ENCODE data around the gene MKNK1.

The MKNK1 gene

DNA sequence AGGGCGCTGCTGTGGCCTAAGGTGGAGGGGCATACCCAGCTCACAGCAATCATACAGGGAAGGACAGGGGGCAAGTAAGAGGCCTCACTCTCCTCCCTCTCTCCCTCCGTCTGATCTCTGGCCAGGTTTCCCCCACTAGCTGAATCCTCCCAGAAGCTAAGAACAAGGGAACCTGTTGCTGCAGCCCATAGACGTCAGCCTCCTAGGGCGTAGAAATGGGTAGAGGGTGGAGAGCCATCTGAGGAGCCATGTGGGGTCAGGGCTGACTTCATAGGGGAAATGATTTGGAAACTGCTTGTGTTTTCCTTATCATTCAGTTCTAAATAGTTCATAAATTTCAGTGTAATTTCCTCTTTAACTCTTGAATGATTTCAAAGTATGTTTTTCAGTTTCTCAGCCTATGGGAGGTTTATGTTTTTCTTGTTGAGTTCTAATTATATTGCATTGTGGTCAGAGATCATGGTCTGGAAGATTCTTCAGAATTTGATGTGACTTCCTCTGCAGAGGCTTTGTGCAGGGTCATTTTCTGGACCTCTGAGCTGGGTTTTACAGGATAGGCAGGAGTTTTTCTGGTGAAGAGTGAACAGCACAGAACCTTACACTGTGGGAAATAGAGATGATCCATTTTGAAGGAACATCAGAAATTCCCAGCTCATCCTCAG, 14.8 kb upstream of the MKNK1 start:
- DNase-seq (ENCODE audit: low read depth, low spot score): no peak

- no peak for DNase-seq (ENCODE audit: low read depth, low spot score)
These were observed 13.8 kb upstream of the MKNK1 start for GRCh38 chr1:46617833-46618232.

GRCh38 chr1:46617108-46617800, 13.2 kb upstream of the MKNK1 start:
- no peak for DNase-seq (ENCODE audit: low read depth, low spot score)

GRCh38 chr1:46616277-46617107, 12.4 kb upstream of the MKNK1 start, which contains the start of gene MOB3C:
Gene MOB3C (minus strand): TSS chr1:46616811. CDS start chr1:46613321, 3,490 bp downstream.
- DNase-seq (ENCODE audit: low read depth, low spot score): no peak

DNA sequence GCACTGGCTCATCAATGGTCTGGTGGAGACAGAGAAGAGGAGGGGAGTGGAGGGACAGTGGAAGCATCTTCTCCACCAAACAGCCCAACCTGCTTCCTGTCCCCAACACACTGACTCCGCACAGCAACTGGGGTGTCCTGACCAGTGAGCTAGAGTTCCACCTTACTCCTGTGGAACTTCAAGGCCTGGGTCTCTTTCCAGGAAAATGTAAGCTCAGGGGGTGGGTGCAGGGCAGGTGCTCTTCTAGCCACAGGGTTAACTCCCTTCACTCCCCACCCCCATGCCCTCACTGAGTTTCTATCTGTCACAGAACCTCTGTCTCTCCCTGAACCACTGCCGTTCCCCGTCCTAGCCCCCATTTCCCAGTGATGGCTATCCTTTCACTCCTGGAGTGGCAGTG, 11.7 kb upstream of the MKNK1 start:
- DNase-seq (ENCODE audit: low read depth, low spot score): no peak

- no peak for DNase-seq (ENCODE audit: low read depth, low spot score)
These were observed 11.0 kb upstream of the MKNK1 start for GRCh38 chr1:46615088-46615487.

GRCh38 chr1:46614604-46614984, 10.5 kb upstream of the MKNK1 start:
- no peak for DNase-seq (ENCODE audit: low read depth, low spot score)

DNA sequence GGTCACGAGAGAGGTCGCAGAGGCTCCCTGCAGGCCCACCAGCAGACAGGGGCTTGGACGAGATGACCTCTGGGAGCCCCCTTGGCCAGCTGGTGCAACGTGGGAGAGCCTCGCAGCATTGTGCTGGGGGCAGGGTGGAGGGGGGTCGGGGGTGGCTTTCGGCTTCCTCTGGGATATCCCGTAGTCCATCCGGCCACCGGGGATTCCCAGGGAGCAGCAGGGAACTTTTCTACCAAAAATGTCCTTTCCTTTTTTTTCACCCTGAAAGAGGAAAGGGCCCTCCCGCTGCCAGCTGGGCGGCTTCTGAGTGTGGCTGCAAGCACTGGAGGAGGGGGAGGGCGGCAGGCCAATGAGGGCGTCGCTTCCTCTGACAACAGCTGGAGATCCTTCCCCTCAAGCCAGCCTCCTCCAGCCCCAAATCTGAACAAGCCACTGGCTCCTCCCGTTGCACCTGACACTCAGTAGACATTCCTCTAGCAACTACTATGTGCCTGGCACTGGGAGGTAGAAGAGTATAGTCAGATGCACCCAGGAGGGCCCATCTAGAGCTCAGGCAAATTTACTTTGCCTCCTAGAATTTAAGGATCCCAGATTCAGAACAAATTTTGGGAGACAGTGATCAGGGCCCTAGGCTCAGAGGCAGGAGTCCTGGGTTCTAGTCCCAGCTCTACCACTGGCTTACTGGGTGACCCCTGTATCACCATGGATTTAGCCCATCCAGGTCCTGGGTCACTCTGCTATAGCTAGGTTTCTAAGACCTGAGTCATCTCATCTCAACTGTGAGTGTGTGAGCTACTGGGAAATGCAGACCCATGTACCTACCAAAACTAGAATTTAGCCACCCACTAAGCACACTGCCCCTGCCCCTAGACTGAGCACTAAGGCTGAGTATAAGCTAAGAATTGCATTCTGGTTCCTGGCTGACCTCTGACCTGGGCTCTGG, 9.9 kb upstream of the MKNK1 start:
- peak; percentile 57 for DNase-seq (ENCODE audit: low read depth, low spot score)

- no peak for DNase-seq (ENCODE audit: low read depth, low spot score)
These were observed 9.0 kb upstream of the MKNK1 start for GRCh38 chr1:46612937-46613660.

GRCh38 chr1:46611691-46612221, 7.7 kb upstream of the MKNK1 start:
- no peak for DNase-seq (ENCODE audit: low read depth, low spot score)

DNA sequence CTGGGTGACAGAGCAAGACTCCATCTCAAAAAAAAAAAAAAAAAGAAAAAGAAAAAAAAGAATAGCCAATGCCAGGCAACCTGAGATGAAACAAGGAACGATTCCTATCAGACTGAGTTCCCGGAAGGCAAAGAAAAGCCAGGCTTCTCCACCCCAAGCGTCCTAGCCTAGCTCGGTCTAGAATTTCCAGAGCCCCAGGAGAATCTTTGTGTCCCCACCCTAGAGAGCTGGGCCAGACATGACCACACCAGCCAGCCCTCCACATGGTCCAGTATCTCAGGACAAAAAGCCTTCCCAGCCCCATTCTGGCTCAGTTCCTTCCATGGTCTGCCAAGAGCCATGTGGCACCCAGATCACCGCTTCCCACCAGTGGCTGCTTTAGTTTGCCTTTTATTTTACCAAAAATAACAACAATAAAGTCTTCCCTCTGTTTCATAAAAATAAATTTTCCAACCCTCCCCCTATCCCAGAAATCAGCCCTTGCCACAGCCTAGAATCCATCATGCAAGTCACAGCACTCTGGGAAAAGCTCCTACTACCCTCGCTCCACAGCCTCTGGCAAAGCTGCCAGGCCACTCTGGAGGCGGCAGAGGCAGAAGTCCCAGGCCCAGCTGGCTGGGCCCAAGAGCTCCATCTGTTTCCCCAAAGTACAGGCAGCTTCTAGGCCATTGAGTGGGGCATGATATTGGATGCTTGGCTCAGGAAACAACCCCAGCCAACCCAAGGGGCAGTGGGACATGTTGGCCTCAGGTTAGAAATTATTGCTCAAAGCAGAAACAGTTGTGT, 3.5 kb upstream of the MKNK1 start:
- DNase-seq (ENCODE audit: low read depth, low spot score): no peak

DNA sequence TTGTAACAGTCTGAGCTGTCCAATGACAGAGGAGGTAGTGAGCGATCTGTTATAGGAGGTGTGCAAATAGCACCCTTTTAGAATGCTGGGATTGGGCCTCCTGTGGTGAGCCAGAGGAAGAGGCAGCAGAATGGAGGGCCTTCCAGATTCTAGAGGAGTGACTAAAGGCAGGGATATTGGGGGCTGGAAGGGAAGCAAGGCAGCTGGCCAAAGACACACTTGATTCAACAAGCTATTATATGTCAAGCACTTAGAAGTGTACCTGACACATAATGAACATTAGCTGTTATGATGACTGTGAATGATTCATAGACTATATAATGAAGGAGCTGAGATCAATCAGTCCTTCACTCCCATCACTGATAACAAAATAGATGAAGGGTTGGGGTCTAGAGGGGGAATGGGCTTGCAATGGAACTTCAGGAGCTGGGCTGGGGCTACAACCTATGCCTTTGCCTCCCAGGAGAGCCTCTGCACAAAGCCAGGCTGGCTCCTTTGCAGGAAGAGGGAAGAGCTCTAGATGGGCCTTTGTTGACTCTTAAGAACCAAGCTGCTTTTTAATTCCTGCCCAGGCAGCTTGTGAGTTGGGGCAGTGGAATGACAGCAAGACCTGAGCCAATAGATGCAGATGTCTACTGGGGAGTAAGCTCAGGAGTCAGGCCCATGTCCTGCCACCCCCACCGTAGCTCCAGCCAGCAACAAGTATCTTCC, 2.3 kb upstream of the MKNK1 start:
- no peak for DNase-seq (ENCODE audit: low read depth, low spot score)

DNA sequence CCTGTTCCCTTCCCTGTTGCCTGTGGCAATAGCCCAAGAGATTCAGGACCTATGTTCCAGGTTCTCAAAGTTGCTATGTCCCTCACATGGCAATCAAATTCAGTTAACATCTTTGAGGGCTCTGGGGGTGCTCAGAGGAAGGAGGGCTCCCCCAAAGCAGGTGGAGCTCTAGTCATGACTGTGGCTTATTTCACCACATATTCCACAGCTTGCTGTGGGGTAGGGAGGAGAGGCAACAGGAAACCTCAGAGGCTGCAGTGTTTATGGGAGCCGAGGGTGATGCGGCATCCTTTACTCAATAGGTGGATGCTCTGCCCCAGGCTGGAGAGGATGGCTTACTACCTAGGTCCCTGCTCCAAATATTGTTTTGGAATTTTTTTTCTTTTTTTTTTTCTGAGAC, 1.2 kb upstream of the MKNK1 start:
- no peak for DNase-seq (ENCODE audit: low read depth, low spot score)

- no peak for DNase-seq (ENCODE audit: low read depth, low spot score)
These were observed 599 bp downstream of the MKNK1 start for GRCh38 chr1:46603481-46603857.

GRCh38 chr1:46601257-46602007, 2.6 kb downstream of the MKNK1 start:
- no peak for DNase-seq (ENCODE audit: low read depth, low spot score)

GRCh38 chr1:46599059-46599970, 4.8 kb downstream of the MKNK1 start:
- DNase-seq (ENCODE audit: low read depth, low spot score): no peak

GRCh38 chr1:46596846-46597245, 7.2 kb downstream of the MKNK1 start:
- DNase-seq (ENCODE audit: low read depth, low spot score): no peak
